ENCODE data around the gene UBE2G2.

DNA sequence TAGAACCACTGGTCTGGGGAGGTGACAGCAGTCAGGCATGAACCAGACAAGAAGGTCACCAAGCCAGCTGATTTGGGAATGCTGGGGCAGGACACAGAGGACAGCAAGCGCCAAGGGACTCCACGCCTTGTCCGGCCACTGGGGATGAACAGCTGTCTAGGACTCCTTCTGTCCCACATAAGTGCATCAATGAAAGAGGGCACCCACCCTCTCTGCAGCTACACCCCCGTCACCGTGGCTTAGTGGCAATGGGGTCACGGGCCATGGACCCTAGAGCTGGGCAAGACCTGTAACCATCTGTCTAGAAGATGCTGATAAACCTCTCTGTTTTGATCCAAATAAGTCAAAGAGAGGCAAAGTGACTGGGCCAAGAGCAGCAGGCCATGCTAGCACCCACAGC is 16.8 kb downstream of the UBE2G2 start:
- TF ChIP-seq, protein P1, sequence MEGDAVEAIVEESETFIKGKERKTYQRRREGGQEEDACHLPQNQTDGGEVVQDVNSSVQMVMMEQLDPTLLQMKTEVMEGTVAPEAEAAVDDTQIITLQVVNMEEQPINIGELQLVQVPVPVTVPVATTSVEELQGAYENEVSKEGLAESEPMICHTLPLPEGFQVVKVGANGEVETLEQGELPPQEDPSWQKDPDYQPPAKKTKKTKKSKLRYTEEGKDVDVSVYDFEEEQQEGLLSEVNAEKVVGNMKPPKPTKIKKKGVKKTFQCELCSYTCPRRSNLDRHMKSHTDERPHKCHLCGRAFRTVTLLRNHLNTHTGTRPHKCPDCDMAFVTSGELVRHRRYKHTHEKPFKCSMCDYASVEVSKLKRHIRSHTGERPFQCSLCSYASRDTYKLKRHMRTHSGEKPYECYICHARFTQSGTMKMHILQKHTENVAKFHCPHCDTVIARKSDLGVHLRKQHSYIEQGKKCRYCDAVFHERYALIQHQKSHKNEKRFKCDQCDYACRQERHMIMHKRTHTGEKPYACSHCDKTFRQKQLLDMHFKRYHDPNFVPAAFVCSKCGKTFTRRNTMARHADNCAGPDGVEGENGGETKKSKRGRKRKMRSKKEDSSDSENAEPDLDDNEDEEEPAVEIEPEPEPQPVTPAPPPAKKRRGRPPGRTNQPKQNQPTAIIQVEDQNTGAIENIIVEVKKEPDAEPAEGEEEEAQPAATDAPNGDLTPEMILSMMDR (IDR thresholded peaks at IDR 0.05), result no peak
- no peak for TF ChIP-seq POLR2A (IDR thresholded peaks at IDR 0.05)
- TF ChIP-seq EP300 (IDR thresholded peaks at IDR 0.05), result no peak
- no peak for TF ChIP-seq POLR2AphosphoS5 (IDR thresholded peaks at IDR 0.05)

Measured in upper lobe of left lung (tissue), 4 donors.